ENCODE data around the gene PJVK.
"Not testable (repeated sequence)": the region's sequence is repeated elsewhere in the genome, so short reads cannot be mapped to it uniquely, and the experiment has no call there.

The PJVK gene, protein sequence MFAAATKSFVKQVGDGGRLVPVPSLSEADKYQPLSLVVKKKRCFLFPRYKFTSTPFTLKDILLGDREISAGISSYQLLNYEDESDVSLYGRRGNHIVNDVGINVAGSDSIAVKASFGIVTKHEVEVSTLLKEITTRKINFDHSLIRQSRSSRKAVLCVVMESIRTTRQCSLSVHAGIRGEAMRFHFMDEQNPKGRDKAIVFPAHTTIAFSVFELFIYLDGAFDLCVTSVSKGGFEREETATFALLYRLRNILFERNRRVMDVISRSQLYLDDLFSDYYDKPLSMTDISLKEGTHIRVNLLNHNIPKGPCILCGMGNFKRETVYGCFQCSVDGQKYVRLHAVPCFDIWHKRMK

DNA sequence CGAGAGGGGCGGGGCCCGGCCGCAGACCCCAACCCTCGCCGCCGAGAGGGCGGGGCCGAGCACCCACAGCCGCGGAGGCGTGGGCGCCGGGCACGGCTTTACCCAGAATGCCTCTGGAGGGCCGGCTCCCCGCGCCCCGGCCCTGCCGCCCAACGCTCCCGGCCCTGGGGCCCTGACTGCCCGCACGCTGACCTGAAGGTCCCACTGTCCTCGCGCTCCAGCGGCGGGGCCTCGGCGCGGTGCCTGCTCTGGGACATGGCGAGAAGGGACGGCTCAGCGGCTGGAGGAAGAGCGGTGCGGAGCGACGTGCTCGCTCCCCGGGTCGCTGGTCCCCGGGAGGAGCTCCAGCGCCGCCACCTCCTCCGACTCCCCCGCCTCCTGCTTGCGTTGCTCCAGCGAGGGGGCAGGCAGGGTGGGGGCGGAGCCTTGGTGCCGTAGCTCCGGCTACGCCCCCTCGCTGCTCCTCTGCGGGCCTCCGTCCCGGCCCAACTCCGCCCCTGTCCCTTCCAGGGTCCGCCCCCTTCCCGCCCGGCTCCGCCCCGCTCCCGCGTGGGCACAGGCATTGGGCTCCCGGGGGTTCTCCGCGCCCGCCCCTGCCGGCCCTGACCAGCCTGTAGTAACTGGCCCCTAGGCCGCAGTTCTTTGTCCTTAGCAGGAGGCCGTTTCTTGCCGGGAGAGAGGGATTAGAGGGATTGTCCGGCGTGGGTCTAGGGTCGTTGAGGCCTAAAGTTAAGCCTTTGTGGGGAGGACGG lies at the start of gene PJVK, which contains the start of gene PRKRA:
Gene PJVK (plus strand): TSS at position 605 of the 752 bp plus-strand sequence. CDS start 2,032 bp downstream, outside the sequence.
Gene PRKRA (minus strand): TSS at position 402 of the 752 bp plus-strand sequence. CDS start 145 bp downstream, at position 257.
- DNase-seq = peak; percentile 89

DNA sequence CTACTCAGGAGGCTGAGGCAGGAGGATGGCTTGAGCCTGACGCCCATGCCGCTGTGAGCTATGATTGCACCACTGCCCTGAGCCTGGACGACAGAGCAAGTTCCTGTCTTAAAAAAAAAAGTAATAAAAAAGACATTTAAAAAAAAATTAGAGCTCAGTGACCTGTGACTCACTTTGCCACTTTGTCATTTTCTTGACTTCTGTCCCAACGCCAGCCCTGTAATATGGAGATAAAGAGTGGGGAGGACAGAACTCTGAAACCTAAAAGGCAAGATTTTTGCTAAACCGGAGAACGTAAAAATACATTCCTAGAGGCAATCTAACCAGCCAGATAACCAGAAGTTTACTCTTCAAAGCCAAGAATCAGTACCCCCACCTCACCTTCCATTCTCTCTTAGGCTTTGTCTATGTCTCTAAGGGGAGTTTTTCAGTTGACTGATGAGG lies 49.2 kb upstream of the PJVK start:
- DNase-seq = no peak

DNA sequence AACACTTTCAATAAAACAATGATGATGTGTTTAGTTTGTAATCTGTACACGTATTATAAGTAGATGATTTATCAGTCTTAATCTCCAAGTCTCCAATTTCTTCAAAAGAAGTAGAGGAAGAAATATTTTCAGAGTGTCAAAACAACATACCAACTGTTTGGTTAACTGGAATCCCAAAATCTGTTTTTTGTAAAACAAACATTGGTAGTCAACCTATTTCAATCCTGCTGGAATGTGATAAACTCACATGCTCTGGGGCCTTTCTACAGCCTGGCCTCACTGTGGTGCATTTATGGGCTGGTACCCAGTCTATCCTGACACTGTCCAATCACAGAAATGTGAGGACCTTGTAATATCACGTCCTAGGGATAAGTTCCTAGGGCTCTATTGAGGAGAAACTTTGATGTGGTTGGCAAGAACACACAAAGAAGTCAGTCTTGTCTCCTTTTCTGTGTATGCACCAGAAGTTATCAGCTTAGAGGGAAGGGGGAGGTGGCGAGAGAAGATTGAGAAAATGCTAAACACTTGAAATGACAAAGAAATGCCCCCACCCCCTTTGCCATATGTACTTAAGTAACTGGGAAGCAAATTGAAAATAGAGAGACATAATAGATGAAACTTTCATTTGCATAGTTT lies 47.4 kb upstream of the PJVK start:
- no peak for DNase-seq

DNA sequence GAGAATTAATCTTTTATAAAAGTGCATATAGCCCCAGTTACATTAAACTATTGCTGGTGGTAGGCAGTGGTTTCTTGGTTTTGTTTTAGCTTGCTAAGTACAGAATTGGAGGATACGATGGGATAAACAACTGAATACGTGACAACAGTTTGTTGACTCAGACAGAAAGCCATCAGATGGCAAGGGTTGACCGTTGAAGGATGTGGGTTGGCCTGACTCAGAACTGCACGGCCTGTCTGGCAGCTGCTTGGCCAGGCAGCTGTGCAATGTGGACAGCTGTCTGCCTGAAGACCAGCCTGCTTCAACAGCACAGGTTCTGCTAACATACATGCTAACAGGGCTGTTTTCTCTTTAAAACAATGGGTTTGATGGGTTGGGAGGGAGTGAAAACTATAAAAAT lies 46.8 kb upstream of the PJVK start:
- no peak for DNase-seq

DNA sequence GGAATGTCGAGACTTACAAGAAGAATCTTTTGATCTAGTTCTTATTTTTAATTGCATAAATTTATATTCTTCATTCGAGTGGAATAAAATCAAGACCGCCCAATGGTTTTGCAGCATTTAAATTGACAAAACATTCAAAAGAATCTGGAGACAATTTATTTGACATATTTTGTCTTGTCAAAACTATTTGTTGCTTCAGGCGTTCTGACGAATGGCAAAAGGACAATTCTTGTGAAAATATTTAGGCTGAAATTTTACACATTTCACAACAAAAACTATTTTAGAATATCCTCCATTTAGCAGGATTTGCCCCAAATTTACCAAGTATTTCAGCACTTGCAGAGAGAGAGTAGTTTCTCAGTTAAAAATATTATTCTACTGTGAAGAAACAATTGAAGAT lies 41.9 kb upstream of the PJVK start:
- DNase-seq = no peak

DNA sequence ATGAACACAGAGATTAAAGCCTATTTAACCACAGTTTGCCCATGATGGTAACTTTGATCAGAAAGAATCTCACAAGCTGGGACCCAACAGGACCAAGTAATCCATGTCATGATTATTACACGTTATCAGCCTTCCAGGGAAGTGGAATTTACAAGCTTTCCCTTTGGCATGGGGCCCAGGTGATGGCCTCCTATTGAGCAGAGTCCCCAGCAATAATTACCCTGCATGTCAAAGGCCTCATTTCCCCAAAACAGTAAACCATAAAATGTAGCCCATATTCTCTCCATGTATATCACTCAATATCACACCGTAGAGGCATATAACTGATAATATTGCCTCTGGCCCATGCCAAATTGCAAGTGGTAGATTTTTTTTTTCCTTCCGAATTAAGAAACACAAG lies 39.1 kb upstream of the PJVK start:
- DNase-seq = no peak

DNA sequence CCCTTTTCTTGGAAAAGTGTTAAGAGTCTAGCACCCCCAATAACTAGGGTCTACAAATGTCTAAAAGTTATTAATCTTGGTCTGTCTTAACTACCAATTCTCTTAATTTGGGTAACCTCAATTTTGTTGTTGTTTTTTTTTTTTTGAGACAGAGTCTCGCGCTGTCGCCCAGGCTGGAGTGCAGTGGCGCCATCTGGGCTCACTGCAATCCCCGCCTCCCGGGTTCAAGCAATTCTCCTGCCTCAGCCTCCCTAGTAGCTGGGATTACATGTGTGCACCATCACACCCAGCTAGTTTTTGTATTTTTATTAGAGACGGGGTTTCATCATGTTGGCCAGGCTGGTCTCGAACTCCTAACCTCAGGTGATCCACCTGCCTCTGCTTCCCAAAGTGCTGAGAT lies 38.7 kb upstream of the PJVK start:
- not testable (repeated sequence) for DNase-seq

DNA sequence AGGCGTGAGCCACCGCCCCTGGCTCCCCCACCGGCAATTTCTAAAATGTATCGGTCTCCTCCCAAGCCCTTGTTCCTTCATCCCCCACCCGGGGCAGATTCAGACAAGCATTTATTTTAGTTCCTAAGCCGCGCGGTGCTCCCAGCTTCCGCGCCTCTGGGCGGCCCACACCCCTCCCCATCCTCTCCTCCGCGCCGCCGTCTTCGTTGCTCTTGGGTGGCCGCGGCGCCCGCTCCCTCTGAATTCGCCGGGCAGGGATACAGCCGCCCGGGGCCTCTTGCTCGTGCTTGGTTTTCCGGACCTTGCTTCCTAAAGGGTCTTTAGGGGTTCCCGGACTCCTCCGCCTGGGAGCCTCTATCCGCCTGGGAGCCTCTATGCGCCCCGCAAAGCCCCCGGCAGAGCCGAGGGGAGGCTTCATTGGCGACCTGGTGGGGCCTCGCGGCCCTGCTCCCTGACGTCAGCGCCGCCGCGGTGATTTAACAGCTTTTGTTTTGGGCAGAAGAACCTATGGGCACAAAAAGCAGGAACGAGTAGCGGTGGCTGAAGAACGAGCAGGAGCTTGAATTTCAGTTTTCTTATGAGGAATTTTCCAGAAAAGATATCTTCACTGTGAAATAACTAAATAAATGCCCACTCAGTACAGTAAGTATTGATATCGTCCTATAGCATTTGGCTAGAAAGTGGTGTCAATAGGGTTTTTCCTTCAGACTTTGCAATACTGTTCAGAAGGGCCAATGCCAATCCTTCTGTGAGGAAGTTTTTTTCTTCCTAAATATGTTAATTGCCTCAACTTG lies 37.5 kb upstream of the PJVK start:
- peak; percentile 75 for DNase-seq

DNA sequence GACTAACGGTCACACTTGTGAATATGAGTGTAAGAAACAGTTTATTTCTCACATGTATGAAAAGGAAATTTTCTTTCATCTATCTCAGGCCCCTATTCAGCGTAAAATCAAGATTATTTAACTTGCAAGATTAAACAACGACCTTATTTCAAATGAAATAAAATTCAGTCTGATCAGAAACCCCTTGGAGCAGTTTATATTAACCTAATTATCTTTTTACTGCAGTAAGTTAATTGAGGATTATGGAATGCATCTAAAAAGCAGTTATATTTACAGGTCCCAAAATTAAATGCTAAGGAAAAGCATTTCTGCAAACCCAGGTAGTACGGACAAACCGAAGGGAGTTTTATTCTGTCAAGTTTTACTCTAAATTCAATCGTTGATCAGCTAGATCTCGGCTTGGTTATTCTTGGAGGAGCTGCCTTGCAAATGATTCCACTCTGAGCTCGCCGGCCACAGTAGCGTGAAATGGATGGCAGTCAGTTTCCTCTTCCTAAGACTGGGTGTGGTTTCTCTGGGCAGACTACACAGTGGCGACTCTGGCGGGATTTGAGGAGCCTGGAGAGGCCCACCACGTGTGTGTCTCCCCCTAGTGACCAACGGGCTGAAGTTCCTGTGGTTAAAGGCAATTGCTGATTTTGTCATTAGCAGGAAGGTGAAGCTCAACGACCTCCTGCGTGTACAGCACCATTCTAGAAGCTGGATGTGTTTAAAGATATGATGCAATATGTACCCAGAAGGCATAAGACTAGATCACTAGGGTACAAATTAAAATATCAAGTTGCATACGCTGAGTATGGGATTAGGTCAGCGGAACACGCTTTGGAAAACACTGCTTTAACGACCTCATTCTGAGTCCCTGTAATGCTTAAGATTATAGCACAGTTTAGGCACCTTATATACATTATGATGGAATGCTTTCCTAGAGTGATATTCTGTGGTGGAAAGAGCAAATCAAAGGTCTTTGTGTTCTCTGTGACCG lies 36.6 kb upstream of the PJVK start:
- DNase-seq = peak; percentile 87

DNA sequence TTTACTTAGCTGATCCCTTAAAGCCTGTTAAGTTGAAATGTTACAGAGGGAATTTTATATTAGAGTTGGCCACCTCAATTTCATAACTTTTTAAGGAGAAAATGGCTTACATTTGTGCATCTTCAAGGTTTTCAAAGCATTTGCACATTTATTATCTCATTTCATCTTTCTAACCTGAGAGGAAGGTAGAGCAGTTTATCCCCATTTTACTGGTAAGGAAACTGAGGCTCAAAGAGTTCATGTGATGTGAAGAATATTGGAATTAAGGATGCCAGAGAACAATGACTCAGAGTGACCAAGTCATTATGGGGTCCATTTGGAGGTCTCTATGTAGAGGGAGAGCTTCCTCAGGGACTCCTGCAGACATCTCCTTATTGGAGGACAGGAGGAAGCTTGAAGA lies 35.2 kb upstream of the PJVK start:
- no peak for DNase-seq

DNA sequence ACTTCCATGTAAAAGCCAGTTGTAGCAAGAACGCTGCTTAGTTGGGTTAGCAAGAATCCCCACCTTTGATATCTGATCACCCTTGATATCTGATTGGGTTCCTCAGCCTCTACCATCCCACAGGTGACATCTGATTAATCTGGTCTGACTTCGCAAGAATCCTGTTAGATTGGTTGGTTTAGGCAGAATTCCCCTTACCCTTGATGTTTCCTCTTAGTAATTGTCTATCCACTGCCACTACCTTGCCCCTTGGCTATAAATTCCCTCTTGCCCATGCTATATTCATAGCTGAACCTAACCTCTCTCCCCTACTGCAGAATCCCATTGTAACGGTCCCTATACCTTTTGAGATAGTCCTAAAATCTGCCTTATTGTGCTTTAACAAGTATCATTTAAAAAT lies 33.3 kb upstream of the PJVK start:
- no peak for DNase-seq

DNA sequence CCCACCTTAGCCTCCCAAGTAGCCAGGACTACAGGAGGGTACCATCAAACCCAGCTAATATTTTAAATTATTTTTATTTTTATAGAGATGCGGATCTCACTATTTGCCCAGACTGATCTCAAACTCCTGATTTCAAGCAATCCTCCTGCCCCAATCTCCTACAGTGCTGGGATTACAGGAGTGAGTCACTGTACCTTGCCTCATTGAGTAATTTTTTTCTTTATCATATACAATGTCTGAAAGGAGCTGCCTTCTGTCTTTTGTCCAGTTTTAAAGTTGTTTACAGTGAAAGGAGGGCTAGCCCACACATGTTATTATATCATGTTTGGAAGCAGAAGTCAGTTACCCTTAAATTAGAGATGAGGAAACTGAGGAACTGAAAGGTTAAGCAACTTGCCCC lies 32.8 kb upstream of the PJVK start:
- no peak for DNase-seq

DNA sequence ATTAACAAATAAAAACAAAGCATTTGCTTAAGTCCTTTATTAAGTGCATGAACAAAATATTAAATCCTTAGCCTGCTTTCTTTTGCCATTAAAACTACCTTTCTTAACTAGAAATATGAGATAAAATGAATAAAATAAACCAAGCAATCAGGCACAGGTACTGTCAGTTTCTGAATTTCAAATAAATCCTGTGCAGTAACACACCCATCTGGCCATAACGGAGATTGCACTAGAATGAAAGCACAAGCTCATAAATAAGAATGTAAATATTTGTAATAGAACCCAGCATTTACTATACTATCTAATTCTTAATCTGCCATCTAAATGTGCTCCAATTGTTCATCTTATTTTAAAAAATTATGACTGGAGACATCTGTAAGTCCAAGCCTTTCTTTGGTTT lies 32.1 kb upstream of the PJVK start:
- no peak for DNase-seq

DNA sequence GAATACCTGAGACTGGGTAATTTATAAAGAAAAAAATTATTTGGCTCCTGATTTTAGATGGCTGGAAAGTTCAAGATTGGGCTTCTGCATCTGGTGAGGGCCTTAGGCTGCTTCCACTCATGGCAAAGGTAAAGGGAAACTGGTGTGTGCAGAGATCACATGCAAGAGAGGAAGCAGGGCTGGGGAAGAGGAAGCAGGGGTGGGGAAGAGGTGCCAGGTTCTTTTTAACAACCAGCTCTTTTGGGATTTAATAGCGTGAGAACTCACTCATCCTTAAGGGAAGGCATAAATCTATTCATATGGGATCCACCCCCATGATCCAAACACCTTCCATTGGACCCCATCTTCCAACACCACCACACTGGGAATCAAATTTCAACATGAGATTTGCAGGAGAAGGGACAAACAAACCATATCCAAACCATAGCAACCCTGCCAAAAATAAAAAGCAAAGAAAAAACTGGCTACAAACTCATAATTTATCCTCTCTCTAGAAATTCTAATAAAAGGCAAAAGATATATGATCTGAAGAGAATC lies 30.6 kb upstream of the PJVK start:
- DNase-seq = no peak

DNA sequence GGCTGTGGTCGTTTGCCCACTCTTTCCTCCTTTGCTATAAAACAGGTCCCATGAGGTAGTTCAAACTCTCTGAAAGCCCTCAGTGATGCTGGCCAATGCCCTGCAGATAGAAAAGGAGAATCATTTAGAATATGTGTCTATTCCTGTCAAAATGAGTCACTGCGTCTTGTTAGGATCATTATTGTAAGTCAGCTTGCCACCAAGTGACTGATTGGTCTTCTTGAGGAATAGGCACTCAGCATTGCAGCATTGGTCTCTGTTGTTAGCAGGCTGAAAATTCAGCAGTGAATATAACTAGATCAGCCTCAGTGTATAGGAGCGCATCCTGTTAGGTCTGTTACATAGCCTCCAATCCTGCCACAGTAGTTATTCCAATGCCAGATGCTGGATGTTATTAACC lies 29.1 kb upstream of the PJVK start:
- no peak for DNase-seq

DNA sequence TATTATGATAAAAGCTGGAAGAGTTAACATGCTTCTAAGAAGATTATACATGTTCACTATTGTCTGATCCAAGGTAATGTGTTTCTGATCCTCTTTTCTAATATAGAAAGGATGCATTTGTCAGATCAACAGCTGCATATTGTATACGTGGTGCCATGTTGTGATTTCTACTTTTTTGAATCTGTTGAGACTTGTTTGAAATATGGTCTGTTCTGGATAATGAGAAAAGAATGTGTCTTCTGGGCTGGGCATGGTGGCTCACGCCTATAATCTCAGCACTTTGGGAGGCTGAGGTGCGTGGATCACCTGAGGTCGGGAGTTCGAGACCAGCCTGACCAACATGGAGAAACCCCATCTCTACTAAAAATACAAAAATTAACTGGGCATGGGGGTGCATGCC lies 27.4 kb upstream of the PJVK start:
- not testable (repeated sequence) for DNase-seq

DNA sequence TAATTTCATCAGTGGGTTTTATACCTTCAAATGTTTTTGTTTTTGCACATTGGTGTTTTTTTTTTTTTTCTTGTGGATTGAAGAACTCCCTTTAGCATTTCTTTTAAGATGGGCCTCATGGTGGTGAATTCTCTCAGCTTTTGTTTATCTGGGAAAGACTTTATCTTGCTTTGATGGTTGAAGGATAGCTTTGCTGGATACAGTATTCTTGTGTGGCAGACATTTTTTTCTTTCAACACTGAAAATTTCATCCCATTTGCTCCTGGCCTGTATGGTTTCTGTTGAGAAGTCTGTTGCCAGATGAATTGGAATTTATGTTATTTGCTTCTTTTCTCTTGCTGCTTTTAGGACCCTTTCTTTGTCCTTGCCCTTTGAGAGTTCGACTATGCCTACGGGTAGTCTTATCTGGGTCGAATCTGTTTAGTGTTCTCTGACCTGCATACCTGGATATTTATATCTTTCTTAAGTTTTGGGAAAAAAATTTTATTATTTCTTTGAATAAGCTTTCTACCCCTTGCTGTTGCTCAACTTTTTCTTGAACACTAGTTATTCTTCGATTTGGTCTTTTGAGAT lies 25.8 kb upstream of the PJVK start:
- no peak for DNase-seq

DNA sequence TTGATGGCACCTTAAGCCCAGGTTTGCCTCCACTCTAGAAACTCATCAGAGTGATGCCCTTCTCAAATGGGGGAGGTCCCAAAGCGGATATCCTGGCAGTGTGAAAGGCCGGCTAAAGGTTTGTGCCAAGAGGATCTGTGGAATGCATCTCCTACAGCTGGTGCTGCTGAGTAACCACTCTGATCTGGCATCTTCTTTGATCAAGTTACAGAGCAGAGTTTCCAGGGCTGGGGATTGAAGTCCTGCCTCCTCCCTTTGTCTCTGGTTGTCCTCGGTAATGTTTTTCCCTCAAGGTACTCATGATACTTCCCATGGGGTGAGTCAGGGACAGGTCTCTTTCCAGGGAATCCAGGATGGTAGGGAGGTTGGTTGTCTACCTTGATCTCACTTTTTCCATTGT lies 24.8 kb upstream of the PJVK start:
- no peak for DNase-seq

DNA sequence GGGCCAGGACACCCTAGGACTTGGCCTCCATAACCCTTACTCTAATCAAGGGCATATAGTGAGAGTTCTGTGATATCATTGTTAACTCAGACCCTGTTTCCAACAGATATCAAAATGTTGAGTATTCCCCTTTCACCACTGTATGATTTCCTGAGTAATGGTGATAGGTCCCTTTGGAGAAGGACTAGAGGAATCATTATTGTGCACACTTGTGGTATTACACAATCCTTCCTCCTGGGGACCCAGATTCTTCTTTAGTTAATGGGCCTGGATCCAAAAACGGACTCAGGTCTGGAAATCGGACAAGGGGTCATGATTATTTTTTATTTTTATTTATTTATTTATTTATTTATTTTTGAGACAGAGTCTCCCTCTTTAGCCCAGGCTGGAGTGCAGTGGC lies 23.7 kb upstream of the PJVK start:
- no peak for DNase-seq

DNA sequence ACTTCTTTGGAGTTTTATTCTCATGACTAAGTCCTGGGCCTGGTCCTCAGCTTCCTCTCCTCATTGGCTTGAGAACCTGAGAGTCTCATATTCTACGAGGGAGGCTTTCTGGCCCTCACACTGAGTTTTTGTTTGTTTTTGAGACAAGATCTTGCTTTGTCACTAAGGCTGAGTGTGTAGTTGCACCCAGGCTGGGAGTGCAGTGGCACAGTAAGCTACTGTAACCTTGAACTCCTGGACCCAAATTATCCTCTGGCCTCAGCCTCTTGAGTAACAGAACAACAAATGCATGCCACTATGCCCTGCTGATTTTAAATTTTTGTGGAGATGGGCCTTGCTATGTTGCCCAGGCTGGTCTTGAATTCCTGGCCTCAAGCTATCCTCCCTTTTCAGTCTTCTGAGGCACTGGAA lies 22.8 kb upstream of the PJVK start:
- no peak for DNase-seq

DNA sequence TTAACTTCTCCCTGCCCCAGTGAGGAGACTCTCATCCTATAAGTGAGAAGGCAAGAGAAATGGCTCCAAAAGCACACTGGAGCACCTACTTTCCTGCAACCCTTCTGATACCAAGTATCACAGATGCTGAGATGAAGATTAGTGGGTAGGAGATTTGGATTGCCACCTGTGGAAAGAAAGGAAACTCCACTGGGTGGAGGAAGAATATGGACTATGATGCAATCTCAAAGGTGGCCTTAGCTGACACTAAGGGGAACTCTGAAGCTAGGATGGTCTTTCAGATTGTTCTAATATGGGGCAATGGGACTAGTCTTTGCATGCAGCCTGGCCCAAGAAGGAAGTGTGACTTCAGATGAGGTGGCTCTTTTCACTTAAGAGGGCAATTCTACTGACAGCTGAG lies 21.8 kb upstream of the PJVK start:
- DNase-seq = no peak
